NCI-H460 (cell line): ENCODE data around the gene DYNLT1. TPM values are rescaled to one million over a fixed set of nuclear protein-coding genes. Genes with fewer than 3 reads are reported as not detected.
"Not testable (repeated sequence)": the region's sequence is repeated elsewhere in the genome, so short reads cannot be mapped to it uniquely, and the experiment has no call there.

ENCODE experiments used
- DNase-seq: peaks from one replicate; pipeline ENCODE4 v3.0.0-alpha.2; 2016; ENCODE audit warnings: low read depth; ENCODE audit errors: extremely low read depth
- polyA plus RNA-seq: library from polyadenylated mRNA; depleted of rRNA; stranded (reverse); fragments of >200 nt; gene quantifications from 2 replicates; pipeline ENCODE4 v1.2.3, GENCODE V29; 2014; cell fraction: nucleus; rRNA removed
- total RNA-seq: library from RNA; depleted of rRNA; stranded (reverse); fragments of >200 nt; shearing (Covaris generic); gene quantifications from 2 replicates; pipeline ENCODE4 v1.2.3, GENCODE V29; 2014; rRNA removed

Gene DYNLT1
- total RNA-seq: 55.7 and 66.9 TPM in 2 replicates
- 72.7 and 78.3 TPM in 2 replicates for polyA plus RNA-seq

DNA sequence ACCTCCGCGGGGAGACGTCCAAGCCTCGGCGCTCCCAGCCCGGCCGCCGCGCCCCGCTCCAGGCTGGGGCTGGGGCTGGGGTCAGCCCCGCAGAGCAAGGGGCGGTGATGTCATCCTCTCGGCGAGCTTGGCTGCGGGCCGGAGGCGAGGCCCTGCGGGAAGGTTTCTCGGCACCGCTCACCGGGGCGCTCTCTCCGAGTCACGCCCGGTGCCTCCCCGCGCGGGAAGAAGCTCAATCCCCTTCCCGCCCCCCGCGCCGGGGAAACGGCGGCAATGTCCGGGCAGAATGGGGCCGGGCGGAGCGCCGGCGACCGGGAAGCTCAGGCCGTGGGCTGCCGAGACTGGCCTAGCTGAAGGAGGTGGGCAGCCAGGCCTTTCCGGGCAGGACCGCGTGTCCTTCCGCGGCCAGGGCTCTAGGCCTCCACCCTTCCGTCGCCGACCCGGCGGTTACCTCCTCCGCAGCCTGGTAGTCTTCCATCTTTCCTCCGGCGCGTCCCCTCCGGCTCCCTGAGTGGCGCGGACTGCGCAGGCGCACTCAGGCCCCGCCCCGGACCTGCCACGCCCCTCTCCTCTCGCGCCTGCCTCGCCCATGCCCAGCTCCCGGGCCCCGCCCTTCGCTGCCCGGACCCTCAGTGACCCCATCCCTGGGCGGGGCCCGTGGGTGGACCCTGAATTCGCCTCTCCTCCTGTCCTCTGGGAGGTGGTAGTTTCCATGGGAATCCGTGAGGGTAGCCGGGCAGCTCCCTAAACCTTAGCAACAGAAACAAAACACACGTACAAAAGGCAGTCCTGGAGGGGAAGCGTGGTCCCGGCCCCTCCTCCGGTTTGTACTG is at the start of gene DYNLT1:
Gene DYNLT1, minus strand, starts transcription at position 513 of the 833 bp plus-strand sequence. Its CDS starts 35 bp downstream, at position 478.
- peak; percentile 72 for DNase-seq

GRCh38 chr6:158688860-158689259 is 44.3 kb upstream of the DYNLT1 start:
- no peak for DNase-seq

- no peak for DNase-seq
Observed at GRCh38 chr6:158687506-158687905, 43.0 kb upstream of the DYNLT1 start.

- DNase-seq: no peak
Observed at GRCh38 chr6:158686791-158687381, 42.3 kb upstream of the DYNLT1 start.

DNA sequence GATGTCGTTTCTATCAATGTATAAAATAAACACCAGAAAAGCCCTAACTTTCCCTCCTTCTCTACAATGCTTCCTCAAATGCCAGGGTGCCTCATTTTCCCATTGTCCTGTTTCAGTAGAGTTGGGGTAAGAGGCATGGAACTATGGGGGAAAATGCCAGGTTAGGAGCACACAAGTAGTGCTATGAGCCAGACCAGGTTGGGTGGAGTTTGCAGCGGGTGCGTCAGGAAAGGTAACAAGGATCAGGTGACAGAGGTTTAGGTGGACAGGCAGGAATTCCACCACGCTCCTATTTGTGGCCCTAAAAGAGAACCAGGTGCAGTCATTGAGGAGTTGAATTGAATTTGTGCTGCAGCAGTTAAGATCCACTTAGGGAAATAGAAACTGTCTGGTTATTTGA is 41.8 kb upstream of the DYNLT1 start:
- no peak for DNase-seq

GRCh38 chr6:158684745-158685324 is 40.3 kb upstream of the DYNLT1 start:
- no peak for DNase-seq

DNA sequence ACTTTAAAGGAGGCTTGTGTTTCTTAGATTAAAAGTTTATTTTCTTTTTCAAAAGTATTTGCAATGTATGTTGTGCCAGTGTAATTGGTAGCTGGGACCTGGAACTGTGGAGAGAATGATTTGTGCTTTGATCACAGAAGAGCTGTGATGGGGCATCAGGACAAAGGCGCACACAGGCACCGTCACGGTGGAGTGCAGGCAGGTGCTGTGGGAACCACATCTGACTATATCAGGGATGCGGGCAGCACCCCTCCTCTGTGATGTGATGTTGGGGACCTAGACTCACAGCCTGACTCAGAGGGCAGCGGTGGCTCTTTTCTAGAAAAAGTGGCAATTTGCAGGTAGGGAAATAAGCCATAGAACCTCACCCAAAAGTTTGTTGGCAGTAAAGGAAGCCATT is 39.8 kb upstream of the DYNLT1 start:
- no peak for DNase-seq

GRCh38 chr6:158680481-158680880 is 35.9 kb upstream of the DYNLT1 start:
- no peak for DNase-seq

DNA sequence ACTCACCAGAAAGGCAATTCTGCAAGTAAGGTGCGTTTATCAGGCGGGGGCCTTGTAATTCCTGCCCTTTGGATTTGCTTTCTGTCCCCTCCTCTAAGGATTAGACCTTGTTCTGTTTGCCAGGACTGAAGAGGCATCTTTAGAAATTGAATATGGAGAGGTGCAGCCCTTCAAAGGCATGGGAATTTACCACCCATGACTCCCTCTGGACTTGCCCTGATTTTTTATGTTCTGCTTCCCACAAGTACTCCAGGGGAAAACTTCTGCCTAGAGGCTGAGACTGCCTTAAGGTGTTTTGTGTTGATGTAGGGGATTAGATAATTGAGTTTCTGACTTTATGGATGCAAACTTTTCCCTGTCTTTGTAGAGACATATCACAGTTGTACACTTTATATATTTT is 35.5 kb upstream of the DYNLT1 start:
- DNase-seq: no peak

DNA sequence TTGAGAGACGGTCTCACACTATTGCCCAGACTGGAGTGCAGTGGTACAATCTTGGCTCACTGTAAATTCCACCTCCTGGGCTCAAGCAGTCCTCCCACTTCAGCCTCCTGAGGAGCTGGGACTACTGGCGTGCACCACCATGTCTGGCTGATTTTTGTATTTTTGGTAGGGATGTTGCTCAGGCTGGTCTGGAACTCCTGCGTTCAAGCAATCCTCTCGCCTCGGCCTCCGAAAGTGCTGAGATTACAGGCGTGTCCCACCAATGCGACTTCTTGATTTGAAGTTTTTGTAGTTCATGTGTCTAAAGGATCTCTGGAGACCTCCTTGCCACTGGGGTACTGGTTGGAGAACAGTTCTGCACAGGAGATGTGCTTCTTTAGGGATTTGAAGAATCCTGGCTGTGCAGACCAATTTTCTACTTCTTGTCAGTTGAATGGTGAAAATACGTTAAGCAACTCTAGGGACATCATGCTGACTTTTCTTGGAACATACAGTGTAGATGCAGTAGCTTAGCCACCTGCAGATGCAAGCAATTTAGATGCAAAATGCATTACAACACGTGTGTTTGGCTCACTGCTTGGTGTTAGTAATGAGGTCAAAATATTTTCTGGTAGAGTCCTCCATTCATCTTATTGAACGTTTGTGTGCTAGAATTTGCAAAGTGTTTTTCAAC is 33.5 kb upstream of the DYNLT1 start:
- no peak for DNase-seq

- DNase-seq: not testable (repeated sequence)
Observed at GRCh38 chr6:158677094-158677493, 32.6 kb upstream of the DYNLT1 start.

- DNase-seq: no peak
Observed at GRCh38 chr6:158674342-158675131, 30.0 kb upstream of the DYNLT1 start.

GRCh38 chr6:158672726-158673125 is 28.2 kb upstream of the DYNLT1 start:
- DNase-seq: no peak

- not testable (repeated sequence) for DNase-seq
Observed at GRCh38 chr6:158672119-158672518, 27.6 kb upstream of the DYNLT1 start.

- DNase-seq: no peak
Observed at GRCh38 chr6:158669145-158670035, 24.8 kb upstream of the DYNLT1 start.

DNA sequence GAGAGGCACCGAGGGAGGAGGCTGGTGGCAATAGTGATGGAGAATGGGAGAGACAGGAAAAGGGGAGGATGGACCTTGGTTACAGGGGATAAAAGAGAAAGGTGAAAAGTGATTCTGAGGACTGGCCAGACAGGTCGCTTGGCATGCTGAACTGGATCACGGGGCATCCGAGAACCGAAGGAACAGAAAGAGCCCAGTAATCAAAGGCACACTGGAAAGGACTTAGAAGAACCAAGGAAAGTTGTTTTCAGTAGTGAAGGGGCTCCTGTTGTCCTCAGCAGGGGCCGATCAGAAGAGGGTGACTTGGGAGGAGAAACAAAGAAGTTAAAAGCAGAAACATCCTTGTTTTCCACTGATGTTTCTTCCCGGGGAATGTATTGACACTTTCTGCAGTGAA is 24.2 kb upstream of the DYNLT1 start:
- DNase-seq: no peak

DNA sequence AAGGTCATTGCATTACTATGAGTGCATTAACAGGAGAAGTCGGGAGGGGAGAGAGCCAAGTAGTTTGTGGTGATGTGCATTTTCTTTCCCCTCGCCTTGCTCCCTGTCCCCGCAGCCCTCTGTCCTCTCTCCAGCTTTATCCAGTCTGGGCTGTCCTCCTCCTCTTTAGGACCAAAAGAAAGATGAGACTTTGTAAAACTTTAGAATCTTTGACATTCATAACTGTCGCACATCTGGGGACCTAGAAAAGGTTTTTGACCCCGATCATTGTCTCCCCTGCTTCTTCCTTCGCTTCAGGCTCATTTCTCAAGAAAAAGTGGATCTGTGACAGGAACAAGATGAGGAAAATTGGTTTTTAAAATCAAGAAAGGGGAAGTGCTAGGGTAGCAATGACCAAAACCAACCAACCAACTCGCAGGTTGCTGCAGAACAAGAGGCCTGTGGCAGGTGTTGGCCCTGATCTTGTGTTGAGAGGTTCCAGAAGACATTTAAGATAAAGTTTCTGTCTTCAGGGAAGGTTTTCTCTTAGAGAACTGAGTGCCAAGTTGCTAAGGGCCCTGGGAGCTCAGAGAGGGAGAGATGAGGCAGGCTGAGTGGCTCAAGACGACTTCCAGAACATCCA is 22.9 kb upstream of the DYNLT1 start:
- DNase-seq: no peak

DNA sequence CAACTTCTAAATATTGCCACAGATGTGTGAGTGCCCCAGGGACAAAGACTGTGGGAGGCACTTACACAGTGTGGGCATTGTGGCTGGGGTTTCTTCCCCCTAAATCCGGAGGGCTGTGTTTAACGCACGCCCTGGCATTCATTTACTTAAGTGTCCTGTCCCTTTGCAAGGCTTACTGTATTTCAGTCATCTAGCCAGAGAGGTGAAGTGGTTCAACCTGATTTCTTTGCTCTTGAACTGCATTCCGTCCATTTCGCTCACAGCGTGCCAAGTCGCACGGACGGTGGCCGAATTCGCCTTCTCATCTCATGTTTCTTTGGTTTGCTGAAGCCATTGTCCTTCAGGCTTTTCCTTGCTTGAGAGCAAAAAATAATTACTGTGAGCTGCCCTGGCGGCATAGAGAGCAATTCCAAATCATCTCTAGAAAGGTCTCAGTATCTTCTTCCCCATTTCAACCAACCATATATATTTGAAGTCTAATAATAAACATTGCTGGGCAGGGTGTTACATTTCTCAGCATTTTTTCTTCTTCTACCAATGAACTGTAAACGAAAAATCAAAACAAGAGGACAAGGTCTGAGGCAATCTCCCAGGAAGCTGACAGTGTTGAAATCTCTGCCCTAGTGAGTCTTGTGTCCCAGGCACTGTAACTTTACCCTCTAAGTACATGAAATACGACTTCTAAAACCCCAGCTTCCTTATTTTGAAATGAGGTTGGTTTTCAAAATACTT is 22.3 kb upstream of the DYNLT1 start:
- no peak for DNase-seq
